ENCODE data around the gene ZP1.
A peak's percentile ranks its signal among the peaks of the same experiment; 100 is the strongest.
"Not testable (repeated sequence)": the region's sequence is repeated elsewhere in the genome, so short reads cannot be mapped to it uniquely, and the experiment has no call there.

ZP1 gene, protein sequence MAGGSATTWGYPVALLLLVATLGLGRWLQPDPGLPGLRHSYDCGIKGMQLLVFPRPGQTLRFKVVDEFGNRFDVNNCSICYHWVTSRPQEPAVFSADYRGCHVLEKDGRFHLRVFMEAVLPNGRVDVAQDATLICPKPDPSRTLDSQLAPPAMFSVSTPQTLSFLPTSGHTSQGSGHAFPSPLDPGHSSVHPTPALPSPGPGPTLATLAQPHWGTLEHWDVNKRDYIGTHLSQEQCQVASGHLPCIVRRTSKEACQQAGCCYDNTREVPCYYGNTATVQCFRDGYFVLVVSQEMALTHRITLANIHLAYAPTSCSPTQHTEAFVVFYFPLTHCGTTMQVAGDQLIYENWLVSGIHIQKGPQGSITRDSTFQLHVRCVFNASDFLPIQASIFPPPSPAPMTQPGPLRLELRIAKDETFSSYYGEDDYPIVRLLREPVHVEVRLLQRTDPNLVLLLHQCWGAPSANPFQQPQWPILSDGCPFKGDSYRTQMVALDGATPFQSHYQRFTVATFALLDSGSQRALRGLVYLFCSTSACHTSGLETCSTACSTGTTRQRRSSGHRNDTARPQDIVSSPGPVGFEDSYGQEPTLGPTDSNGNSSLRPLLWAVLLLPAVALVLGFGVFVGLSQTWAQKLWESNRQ

DNA sequence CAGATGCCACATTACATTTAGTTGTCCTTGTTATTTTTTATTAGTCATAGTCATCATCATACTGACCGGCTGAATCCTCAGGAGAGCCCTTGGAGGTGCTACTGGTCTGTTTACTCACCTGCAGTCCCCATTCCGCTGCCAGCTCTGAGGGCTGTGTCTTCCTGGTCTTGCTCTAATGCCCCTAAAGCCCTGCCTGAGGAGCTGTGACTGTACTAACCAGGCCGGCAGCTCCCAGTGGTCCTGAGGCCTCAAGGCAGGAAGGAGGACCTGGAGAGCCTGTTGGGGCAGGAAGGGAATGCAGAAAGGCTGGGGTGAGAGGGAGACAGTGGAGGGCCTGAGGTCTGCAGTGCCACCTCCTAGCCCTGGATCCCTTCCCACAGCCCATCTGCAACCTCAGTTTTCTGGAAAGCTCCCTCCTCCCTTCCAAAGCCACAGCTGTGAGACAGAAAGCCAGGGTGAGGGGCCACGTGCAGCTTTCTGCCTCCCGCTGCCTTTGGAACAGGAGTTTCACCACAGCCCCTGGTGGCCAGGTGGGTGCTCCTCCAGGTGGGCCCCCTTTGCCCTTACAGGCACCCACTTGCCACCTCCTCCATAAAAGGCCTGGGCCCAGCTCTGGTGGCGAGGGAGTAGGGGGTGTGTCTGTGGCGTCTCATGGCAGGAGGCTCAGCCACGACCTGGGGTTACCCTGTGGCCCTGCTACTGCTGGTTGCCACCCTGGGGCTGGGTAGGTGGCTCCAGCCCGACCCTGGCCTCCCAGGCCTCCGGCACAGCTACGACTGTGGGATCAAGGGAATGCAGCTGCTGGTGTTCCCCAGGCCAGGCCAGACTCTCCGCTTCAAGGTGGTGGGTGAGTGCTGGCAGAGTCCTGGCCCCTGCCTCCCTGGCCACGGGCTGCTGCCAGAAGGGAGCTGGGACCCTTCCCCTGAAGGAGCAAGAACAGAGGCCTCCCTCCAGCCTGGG is at the start of gene ZP1:
Gene ZP1 (plus strand): TSS at position 632 of the 960 bp plus-strand sequence. CDS start 20 bp downstream, at position 652.
- DNase-seq (ENCODE audit: low spot score): no peak

DNA sequence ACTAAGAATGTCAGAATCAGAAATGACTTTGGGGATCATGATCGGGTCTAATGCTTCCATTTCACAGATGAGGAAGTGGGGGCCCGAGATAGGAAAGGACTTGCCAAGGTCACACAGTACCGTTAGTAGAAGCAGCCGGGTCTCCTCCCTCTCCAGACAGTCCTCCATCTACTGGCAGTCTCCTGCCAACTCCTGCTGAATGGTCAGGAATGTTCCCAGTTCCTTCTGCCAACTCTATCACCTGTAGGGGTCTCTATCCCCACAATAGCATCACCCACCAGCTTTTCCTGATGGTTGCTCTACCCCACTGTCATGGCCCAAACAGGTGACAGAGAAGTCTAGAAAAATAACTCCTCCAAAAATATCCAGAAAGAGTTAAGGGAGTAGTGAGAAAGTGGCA is 49.3 kb upstream of the ZP1 start:
- DNase-seq (ENCODE audit: low spot score): no peak

DNA sequence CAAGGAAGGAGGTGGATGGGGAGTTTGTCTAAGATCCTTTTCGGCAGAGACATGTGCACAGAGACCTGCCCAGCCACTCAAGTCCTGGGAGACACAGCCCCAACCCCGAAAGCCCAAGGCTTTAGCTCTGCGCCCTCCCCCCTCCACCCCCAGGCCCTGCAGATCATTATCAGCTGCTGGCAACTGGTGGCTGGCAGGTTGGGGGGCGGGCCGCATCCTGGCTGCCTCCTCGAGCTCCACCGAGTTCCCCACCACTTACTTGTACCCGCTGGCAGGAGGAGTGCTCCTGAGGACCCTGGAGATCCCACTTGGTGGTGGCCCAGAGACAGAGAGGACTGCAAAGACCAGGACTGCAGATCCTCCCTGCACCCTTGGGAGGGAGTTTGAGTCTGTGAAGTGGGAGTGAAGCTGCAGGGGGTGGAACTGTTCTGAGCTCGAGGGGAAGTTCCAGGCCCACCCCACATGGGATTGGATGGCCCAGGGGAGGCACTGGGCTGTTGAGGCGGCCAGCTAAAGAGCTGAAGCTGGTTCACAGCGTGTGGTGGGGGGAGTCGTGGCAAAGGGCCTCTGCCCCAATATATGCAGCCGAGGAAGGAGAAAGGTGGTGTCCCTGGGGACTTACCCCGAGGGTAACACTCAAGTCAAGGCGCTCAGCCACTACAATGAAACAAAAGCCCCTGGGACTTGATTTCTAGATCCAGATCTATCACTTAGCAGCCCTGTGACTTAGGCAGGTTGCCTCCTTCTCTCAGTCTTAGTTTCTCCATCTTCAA is 45.3 kb upstream of the ZP1 start:
- no peak for DNase-seq (ENCODE audit: low spot score)

DNA sequence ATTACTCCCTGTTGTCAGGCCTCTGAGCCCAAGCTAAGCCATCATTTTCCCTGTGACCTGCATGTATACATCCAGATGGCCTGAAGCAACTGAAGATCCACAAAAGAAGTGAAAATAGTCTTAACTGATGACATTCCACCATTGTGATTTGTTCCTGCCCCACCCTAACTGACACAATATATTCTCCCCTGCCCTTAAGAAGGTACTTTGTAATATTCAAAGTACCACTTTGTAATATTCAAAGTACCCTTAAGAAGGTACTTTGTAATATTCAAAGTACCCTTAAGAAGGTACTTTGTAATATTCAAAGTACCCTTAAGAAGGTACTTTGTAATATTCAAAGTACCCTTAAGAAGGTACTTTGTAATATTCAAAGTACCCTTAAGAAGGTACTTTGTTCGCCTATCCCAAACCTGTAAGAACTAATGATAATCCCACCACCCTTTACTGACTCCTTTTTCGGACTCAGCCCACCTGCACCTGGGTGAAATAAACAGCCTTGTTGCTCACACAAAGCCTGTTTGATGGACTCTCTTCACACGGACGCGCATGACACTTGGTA is 43.5 kb upstream of the ZP1 start:
- DNase-seq (ENCODE audit: low spot score): not testable (repeated sequence)

DNA sequence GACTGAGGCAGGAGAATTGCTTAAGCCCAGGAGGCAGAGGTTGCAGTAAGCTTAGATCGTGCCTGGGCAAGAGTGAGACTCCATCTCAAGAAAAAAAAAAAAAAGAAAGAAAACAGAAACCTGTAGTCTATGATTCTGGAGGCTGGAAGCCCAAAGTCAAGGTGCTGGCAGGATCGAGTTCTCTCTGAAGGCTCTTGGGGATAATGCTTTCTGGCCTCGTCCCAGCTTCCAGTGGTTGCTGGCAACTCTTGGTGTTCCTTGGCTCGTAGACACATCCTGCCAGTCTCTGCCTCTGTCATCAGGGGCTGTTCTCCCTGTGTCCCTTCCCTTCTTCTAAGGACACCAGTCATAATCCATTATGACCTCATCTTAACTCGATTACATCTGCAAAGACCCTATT is 42.2 kb upstream of the ZP1 start:
- DNase-seq (ENCODE audit: low spot score): no peak

DNA sequence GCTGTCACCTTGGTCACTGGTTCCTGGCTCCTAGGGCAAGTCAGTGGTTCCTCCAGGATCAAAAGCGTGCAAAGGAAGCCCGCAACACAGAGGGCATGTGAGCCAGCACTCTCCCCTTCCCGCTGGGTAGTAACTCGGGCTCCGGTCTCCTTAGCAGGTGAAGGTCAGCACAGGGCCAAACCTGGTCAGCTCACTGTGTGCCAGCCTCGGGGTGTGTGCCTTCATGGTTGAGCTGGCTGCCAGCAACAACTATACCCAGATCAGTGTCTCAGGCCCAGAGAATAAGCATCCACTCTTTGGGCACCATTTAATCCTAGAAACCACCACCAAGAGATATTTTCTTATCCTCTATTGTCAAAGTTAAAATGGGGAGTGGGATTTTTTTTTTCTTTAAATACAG is 41.6 kb upstream of the ZP1 start:
- no peak for DNase-seq (ENCODE audit: low spot score)

DNA sequence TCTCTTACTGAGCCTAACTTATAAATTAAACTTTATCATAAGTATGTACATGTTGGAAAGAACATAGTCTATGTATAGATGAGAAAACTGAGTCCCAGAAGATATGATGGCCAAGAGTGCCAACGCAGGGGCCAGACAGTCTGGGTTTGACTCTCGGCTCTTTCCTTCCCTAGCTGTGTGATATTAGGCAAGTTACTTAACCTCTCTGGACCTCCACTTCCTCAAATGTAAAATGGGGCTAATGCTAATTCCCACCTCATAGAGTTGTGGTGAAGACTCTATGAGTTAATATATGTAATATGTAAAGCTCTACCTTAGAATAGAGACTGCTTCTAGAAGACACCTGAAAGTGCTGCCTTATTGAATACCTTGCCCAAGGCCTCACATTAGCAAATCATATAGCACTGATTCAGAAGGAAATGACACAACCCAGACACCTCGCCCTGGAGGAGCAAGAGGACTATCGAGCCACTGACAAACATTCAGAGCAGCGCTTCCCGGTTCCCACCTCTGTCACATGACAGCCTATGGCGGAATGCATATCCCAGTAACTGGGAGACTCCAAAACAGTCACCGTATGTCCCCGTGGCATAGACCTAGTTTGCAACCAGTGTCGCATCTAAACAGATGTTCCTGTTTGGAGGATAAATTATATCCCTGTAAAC is 36.7 kb upstream of the ZP1 start:
- no peak for DNase-seq (ENCODE audit: low spot score)

DNA sequence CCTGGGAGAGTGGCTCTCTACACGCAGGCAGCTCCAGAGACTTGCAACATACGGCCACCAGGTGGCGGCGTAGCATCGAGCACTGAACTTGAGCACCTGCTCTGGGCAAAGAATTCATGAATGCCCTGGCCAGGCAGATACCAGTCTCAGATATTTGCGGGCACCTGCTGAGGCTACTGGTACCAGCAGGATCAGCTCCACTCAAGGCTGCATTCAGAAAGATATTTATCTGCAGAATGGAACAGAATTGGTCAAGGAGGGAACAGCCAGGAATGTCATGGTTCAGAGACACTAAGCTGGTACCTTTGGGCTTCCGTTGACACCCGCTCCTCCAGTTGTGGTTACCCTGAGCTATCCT is 36.2 kb upstream of the ZP1 start:
- peak; percentile 92 for DNase-seq (ENCODE audit: low spot score)

DNA sequence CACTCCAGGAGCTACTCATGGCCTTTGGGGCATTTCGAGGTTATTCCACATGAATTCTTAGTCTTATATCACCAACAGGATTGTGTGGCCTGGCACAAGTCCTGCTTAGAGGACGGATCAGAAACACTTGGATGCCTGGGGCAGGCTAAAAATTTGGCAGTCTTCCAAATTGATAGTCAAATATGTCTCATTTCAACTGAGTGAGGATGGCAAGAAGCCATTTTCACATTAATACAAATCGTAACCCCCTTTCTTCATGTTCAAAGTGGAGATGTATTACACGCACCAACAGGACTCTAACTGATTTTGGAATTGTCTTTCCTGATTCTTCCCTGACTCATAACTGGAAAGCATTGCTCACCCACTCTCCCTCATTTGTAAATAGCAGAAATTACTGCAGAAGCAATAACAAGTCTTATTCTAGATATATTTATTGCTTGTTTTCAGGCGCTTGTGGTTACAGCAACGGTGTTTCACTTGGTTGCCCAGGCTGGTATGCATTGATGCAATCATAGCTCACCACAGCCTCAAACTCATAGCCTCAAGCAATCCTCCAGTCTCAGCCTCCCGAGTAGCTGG is 35.8 kb upstream of the ZP1 start:
- DNase-seq (ENCODE audit: low spot score): no peak

DNA sequence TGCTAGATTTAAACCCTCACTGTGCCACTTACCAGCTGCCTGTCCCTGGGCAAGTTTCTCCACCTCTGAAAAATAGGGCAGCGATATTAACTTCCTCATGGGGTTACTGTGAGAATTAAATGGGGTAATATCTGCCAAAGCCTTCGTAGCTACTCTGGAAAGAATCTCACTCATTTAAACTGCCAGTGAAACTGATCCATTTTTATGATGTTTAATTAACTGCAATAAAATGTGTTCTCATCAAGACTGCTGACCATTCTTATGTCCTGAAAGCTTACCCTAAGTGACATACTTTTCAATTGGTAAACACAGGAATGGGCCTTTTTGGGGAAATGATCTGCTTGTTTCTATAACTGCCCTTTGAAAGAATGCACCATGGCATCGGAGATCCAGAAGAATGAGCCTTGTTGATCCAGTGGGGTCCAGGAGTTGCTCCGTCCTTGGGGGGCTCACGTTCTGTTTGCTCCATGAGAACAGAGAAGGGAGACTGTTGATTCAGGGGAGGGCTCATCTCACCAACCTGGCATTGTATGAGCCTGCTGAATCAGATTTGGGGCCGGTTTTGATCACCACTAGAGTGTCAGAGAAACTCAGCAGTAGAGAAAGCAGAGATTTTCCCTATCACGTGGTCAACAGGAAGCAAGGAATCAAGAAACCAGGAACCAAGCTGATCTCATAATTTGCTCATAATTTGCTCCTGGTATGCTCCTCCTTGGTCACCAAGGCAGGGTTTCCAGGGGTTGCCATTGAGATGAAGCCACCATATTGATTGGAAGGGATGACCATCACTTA is 32.4 kb upstream of the ZP1 start:
- DNase-seq (ENCODE audit: low spot score): no peak

DNA sequence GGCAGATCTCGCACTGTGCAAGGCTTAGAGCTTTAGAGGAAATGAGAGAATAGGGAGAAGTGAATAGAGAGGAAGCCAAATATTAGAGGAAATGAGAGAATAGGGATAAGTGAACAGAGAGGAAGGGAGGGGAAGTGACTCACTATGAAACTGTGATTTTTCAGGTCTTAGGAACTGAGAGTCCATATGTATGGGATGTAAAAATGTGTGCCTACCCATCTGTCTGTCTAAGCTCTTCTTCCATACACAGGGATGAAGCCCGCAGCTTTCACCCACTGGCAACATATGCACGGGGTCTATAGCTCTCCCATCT is 31.9 kb upstream of the ZP1 start:
- peak; percentile 52 for DNase-seq (ENCODE audit: low spot score)

DNA sequence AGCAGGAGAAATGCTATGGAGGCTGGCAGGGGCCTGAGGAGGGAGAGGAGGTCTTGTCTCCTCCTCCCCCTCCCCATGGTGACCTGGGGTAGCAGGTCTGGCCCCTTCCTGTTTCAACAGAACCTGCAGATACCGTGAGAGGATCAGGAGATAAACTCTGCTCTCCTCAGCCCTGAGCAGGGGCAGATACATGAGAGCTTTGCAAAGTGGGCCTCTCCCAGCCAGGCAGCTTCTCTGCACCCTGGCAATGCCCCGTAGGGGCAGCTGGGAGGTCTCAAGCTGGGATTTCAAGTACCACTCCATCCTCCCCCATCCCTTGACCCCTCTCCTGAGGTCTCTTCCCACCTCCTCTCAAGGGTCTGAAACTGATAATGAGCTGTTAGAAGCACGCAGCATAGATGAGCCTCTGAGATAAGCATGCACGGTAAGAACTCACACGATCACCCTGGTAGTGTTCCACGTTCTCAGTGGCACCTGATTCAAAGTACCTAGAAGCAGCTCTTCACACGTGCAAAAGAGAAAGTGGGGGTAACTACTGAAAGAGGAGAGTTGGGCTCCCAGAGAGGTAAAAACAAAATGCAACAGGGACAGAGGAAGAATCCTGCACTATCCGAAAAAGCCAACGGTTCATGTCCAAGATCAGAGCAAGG is 30.4 kb upstream of the ZP1 start:
- DNase-seq (ENCODE audit: low spot score): no peak

DNA sequence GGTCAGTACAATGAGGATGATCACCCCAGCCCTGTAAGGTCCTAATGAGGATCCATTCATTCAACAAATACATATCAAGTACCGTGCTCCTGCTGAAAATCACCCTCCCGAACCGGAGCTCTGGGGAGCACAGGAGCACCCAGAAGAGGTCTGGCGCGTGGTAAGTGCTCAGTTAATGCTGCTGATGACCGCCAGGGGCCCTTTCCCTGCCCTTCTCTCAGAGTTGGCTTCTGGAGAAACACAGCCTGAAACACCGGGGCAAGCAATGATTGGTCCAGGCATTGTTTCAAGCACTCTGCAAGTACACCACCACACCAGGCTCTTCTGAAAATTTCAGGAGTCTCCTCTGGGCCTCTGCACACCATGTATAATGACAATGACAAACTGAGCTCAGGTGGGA is 29.2 kb upstream of the ZP1 start:
- DNase-seq (ENCODE audit: low spot score): no peak

DNA sequence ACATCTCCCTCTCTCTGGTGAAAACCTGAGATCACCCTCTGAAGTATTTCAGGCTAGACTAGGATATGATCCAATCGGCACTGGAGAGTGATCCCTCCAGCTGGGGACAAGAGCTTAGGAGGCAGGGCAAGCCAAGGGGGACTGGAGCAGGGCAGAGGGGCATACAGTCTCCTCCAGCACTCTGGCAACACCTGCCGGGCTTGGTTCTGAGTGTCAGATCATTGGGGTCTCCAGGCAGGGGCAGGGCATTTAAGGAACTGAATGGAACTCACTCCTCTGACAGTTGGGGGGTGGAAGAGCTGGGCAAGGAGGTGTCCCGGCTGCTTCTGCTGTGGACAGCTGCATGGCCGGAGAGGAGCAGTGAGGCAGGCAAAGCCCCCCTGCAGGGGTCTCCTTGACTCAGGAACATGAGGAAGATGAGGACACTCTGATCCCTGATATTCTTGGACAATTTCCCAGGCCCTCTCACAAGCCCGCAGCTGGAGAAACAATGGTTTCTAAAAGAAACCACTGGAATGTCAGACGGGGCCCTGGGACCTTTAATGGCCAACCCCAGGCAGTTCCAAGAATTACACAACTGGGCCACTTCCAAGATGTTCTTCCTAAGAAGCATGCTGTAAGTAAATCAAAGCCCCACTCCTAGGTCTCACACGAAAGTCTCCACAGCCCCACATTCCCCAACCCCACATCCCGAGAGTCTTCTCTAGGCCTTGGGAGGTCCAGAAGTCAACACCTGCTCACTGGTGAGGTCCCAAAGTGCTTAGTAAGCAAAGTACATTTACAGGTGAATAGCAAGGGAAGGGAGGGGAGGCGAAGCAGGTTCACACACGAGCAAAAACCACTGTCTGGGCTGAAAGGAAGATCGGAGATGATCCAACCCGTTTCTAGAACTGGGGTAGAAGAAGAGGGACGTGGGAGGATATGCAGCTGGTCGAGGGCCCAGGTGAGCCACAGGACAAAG is 26.6 kb upstream of the ZP1 start:
- DNase-seq (ENCODE audit: low spot score): no peak

DNA sequence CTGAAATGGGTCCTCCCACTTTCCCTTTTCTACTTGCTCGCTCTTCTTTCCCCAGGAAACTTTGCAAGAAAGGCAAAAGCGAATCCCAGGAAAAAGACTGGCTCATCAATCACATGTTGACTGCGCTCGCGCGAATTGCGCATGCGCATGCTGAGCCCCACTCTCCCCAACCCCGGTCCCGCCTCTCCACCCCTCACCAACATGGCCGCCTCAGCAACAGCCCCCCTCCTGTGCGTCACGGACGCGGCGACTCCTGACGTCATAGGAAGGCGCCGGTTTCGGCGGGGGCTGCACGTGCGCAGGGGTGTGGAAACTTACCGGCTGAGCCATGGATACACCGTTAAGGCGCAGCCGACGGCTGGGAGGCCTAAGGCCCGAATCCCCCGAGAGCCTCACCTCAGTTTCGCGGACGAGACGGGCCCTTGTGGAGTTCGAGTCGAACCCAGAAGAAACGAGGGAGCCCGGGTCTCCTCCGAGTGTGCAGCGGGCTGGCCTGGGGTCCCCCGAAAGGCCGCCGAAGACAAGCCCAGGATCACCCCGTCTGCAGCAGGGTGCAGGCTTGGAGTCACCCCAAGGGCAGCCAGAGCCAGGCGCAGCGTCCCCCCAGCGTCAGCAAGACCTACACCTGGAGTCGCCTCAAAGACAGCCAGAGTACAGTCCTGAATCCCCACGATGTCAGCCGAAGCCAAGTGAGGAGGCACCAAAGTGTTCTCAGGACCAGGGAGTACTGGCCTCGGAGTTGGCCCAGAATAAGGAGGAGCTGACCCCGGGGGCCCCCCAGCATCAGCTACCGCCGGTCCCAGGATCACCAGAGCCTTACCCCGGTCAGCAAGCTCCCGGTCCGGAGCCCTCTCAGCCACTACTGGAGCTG is 25.3 kb upstream of the ZP1 start, which contains the start of gene CCDC86:
Gene CCDC86 (plus strand): TSS at position 317 of the 871 bp plus-strand sequence. CDS start 12 bp downstream, at position 329.
- peak; percentile 96 for DNase-seq (ENCODE audit: low spot score)

DNA sequence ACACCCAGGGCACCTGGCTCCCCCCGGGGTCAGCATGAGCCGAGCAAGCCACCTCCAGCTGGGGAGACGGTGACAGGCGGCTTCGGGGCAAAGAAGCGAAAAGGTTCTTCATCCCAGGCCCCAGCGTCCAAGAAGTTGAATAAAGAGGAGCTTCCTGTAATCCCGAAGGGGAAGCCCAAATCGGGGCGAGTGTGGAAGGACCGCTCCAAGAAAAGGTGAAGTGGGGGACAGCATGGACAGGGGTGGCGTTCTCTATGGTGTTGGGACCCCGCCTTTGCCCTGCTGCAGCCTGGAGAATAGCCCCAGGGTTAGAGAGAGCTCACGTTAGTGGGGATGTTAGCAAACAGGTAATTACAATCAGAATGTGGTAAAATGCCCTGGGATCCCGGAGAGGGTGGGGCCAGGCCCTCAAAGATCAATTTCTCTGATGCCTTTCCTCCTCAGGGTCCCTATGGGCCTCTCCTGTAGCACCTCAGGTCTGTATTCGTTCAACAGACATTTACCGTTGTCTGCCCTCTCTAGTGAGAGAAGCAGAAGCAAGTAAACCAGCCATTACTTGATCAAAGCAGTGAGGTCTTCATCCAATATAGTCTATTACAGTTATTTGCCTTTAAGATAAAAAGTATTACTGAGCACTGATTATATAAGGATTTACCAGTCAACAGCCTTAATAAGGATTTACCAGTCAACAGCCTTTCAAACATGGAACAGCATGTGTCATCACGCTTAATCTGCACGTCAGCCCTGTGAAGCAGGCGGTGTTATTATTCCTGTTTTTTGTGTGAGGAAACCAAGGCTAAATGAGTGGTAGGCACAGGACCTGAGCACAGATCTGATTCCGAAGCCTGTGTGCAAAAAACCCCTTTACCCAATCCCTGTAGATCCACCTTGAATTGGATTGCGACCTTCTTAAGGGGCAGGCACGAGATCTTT is 24.4 kb upstream of the ZP1 start:
- DNase-seq (ENCODE audit: low spot score): peak; percentile 29
